ENCODE measurements around the gene SAC3D1.

The SAC3D1 gene

GRCh38 chr11:65060913-65061408 lies 20.0 kb downstream of the SAC3D1 start:
- no peak for DNase-seq

DNA sequence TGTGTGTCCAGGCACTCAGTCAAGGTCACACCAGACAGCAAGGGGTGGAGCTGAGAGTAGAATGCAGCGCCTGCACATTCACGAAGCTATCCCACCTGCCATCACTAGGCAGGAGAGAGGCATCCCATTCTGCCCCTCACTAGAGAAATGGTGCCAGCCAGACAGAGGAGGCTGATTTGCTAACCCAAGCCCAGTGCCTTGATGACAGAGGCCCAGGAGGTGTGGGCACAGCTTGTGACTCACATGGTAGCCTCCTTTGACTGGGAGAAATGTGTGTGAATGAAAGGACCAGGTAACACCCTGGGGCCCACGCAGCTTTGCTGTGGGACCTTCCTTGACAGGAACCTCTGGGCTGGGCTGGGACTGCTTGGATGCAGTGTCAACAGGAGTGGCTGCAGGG lies 22.5 kb downstream of the SAC3D1 start:
- DNase-seq, result no peak

DNA sequence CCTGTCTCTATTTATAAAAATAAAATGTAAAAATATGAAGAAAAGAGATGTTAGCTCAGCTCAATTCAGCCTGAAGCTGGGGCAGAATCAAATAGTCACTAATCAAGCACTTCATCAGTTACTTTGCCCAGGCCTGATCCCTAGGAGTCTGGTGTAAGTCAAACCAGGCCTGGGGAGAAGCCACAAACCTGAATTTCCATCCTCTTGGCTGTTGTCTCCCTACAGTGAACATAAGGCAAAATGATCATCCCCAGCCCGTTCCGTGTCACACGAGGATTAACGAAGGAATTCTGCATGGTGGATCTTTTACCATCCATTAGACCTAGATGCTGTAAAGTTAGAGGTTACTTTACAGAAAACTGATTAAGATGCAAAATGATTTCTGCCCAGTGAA lies 23.8 kb downstream of the SAC3D1 start:
- DNase-seq, result no peak

- no peak for DNase-seq
Measured at GRCh38 chr11:65065851-65066250, 24.8 kb downstream of the SAC3D1 start.

DNA sequence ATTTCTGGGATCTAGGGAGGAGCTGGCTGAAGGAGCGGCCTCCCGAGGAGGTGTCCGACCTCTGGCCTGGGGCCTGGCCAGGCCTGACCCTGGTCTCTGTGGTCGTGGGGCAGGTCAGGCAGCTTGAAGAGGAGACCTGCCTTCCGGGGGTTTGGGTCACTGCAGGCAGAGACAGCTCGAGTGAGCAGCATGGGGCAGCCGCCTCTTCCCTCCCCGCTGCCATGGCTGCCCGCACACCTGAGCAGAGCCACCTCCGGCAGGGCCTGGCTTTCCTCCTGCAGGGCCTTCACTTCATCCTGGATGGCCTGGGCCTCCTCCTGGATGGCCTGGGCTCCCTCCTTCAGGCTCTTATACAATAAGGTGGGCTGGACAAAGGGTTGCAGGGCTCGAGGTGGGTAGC lies 25.3 kb downstream of the SAC3D1 start:
- DNase-seq, result no peak

DNA sequence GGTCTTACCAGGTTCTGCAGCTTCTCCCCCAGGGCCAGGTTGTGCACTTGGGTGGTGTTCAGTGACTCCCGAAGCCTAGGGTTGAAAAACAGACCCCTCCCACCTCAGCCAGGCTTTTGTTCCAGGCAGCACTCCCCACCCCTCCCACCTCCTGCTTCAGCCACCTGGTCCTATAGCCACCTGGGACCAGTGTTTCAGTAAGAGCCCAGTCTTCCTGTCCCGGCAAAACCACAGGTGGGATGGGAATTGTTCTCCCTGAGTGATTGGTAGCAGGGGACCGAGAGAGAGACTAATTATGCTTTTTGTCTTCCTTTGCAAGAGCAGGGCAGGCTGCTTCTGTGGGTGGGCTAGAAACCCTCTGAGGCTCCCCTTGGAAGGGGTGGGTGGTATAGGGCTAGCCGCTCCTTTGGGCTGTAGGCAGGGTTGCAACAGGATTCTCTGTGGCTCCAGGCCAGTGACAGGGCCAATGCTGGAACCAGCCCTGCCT lies 25.8 kb downstream of the SAC3D1 start:
- peak; percentile 6 for DNase-seq

- no peak for DNase-seq
Measured at GRCh38 chr11:65067446-65067845, 26.4 kb downstream of the SAC3D1 start.

GRCh38 chr11:65069217-65069616 lies 28.2 kb downstream of the SAC3D1 start:
- no peak for DNase-seq

GRCh38 chr11:65071907-65072630 lies 31.1 kb downstream of the SAC3D1 start:
- DNase-seq, result no peak

DNA sequence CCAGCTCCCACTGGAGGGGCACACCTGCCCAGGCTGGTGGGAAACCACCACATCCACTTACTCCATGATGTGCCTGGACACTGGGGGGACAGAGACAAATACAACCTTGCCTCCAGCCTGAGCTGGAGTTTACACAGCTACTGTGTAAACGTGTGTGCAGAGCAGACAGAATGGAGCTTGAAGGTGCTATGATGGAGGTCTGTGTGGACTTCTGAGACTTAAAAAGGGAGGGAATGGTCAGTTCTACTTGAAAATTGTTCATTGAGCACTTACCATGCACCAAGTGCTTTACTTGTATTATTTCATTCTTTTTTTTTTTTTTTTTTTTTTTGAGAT lies 31.6 kb downstream of the SAC3D1 start:
- DNase-seq, result no peak

DNA sequence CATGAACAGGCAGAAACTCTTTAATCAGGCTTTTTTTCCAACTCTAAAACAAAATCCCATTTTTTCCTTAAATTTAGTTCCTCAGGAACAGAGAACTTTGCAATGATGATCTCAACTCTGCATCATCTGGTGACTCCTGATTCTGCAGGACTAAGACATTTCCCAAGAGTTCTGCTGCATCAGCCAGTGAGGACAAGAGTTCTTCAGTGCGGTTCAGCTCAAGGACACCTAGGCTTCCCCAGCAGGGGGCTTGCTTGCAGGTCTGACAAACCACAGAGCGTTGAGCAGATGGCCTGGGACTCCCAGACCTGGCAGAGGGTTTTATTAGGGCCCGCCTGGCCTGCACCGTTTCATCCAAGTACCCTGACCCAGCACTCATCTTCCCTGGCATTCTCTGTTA lies 36.4 kb downstream of the SAC3D1 start:
- no peak for DNase-seq

- peak; percentile 22 for DNase-seq
Measured at GRCh38 chr11:65078151-65078550, 37.1 kb downstream of the SAC3D1 start.

GRCh38 chr11:65078786-65079342 lies 37.9 kb downstream of the SAC3D1 start:
- DNase-seq, result no peak

GRCh38 chr11:65083134-65083833 lies 42.3 kb downstream of the SAC3D1 start:
- no peak for DNase-seq

DNA sequence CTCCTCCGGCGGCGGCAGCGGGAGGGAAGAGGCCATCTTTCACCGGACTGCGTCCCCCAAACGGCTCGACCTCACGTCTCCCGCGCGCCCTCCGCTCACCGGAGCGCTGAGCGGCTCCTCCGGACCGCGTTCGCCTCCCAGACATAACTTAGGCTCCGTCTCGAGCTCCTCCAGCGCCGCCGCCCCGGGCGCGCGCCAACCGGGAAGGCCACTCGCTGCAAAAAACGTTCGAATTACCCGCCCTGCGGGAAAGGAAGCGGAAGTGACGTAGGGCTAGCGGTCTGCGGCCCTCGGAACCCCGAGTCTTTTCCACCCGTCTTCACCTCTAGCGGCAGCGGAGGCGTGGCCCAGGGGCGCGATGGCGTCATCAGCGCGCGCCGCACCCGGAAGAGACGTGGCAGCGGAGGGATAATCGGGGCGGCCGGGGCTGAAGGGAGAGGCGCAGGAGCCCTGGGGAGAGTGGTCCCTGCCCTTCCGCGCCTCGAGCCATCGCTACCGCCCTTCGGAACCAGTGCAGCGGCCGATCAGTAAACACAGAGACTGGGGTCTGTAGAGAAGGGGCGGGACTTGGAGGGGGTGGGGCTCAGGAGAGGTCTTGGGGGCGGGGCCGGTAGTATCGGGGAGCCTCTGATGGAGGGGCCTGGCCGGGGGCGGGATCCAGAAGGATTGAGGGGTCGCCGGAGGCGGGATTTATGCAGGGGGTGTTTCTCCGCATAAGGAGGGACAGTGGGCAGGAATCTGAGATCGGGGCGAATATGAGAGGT lies 43.0 kb downstream of the SAC3D1 start, which contains the start of the genes CDCA5 and ZFPL1:
Gene CDCA5 (minus strand): TSS at position 207 of the 764 bp plus-strand sequence. CDS start 62 bp downstream, at position 145.
Gene ZFPL1 (plus strand): TSS at position 389 of the 764 bp plus-strand sequence. CDS start 477 bp downstream, outside the sequence.
- peak; percentile 96 for DNase-seq

- DNase-seq, result no peak
Measured at GRCh38 chr11:65084598-65085375, 43.8 kb downstream of the SAC3D1 start.

DNA sequence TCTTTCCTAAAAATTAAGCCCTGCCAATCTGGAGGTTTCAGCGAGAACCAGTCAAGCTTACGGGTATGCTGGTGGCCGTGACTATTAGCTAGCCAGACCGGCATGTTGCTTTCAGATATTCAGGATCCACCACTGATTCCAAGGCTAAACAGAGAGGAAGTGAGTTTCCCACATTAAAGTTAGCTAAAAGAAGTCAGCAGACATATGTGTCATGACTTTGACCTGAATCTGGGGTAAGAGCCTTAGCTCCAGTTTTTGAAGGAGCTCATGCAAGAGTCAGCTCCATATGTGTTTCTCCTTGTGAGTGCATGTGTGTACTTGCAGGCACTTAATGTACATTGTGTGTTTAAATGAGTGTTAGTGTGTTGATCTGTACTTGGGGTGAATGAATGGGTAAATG lies 44.4 kb downstream of the SAC3D1 start:
- DNase-seq, result no peak

GRCh38 chr11:65086809-65087208 lies 45.8 kb downstream of the SAC3D1 start:
- no peak for DNase-seq

DNA sequence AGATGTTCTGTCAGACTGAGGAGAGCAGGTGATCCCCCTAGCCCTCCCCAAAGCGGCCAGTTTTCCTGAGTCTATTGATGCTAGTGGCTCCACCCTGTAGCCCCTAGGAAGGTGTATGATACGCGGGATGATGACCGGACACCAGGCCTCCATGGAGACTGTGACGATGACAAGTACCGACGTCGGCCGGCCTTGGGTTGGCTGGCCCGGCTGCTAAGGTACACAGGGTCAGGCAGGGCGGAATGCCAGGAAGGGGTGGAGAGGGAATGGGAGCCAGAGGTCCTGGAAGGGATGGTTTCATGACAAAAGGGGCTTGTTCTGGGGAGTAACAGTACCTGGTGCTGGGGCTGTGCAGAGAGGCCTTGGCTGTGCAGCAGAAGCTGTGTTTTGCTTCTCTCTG lies 46.2 kb downstream of the SAC3D1 start:
- no peak for DNase-seq

DNA sequence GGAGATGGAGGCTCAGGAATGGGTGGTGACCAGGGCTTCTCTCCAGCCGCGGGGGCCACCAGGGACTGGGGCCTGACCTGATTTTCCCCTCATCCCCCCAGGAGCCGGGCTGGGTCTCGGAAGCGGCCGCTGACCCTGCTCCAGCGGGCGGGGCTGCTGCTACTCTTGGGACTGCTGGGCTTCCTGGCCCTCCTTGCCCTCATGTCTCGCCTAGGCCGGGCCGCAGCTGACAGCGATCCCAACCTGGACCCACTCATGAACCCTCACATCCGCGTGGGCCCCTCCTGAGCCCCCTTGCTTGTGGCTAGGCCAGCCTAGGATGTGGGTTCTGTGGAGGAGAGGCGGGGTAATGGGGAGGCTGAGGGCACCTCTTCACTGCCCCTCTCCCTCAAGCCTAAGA lies 46.8 kb downstream of the SAC3D1 start:
- no peak for DNase-seq

GRCh38 chr11:65089621-65090020 lies 48.6 kb downstream of the SAC3D1 start:
- no peak for DNase-seq

- DNase-seq, result no peak
Measured at GRCh38 chr11:65090628-65091027, 49.6 kb downstream of the SAC3D1 start.

Measured in NCI-H526 treated with DMSO at 0.1 percent for 48 hours (cell line).